Neuronal stem cell (in vitro differentiated cells): ENCODE results near the gene SAMD4A.

Experiments
- DNase-seq: peaks from one replicate; pipeline ENCODE4 v3.0.0-alpha.2; 2013; ENCODE audit warnings: low spot score
- H2AFZ ChIP-seq: one replicate; pipeline ENCODE4 v1.6.1; 2013; ENCODE audit warnings: mild to moderate bottlenecking, low read length, inconsistent platforms
- H2AK5ac ChIP-seq: 2 replicates; pipeline ENCODE4 v1.6.1; 2013; ENCODE audit warnings: low read depth, mild to moderate bottlenecking, inconsistent platforms, low read length, moderate library complexity, mixed read lengths
- H2BK120ac ChIP-seq: 2 replicates; pipeline ENCODE4 v1.6.1; 2013; ENCODE audit warnings: low read depth, mild to moderate bottlenecking, inconsistent platforms, low read length, moderate library complexity, mixed read lengths
- H2BK12ac ChIP-seq: one replicate; pipeline ENCODE4 v1.6.1; 2013; ENCODE audit warnings: low read length, inconsistent platforms
- H2BK15ac ChIP-seq: 2 replicates; pipeline ENCODE4 v1.6.1; 2013; ENCODE audit warnings: mild to moderate bottlenecking, low read length, inconsistent platforms, mixed read lengths
- H2BK5ac ChIP-seq: one replicate; pipeline ENCODE4 v1.6.1; 2013; ENCODE audit warnings: inconsistent platforms, mild to moderate bottlenecking, low read length, moderate library complexity
- H3K14ac ChIP-seq: one replicate; pipeline ENCODE4 v1.6.1; 2013; ENCODE audit warnings: low read length, inconsistent platforms
- H3K18ac ChIP-seq: 2 replicates; pipeline ENCODE4 v1.6.1; 2013; ENCODE audit warnings: low read length, inconsistent platforms
- H3K23ac ChIP-seq: 2 replicates; pipeline ENCODE4 v1.6.1; 2013; ENCODE audit warnings: low read depth, mild to moderate bottlenecking, mixed read lengths, low read length, inconsistent platforms; ENCODE audit not compliant: poor library complexity
- H3K27ac ChIP-seq: replicated peaks from 3 replicates; pipeline ENCODE4 v1.5.1; 2013; ENCODE audit warnings: low read length, inconsistent platforms
- H3K27me3 ChIP-seq, 3 experiments: 2 replicates each; pipeline ENCODE4 v1.6.1; 2013; ENCODE audit warnings: low read length in 3 of 3, mild to moderate bottlenecking in 2 of 3, inconsistent platforms in 1 of 3, low read depth in 1 of 3, mixed read lengths in 1 of 3, moderate library complexity in 1 of 3; ENCODE audit not compliant: control insufficient read depth in 3 of 3, insufficient read depth in 3 of 3
- H3K36me3 ChIP-seq, 2 donors: replicated peaks in 1 of 2; 2 replicates each; pipeline ENCODE4 v1.6.1; 2013; ENCODE audit warnings: low read length in 2 of 2; ENCODE audit not compliant: control insufficient read depth in 2 of 2, insufficient read depth in 2 of 2
- H3K4ac ChIP-seq: 2 replicates; pipeline ENCODE4 v1.6.1; 2013; ENCODE audit warnings: inconsistent platforms, mild to moderate bottlenecking, low read length, moderate library complexity
- H3K4me1 ChIP-seq, 2 donors: 1 replicate in 1 of 2; 2 replicates in 1 of 2; pipeline ENCODE4 v1.6.1; 2013; ENCODE audit warnings: low read length in 2 of 2, low read depth in 1 of 2; ENCODE audit not compliant: control insufficient read depth in 2 of 2, insufficient read depth in 1 of 2
- H3K4me2 ChIP-seq: one replicate; pipeline ENCODE4 v1.6.1; 2013; ENCODE audit warnings: mild to moderate bottlenecking, low read length, inconsistent platforms; ENCODE audit not compliant: insufficient read depth, poor library complexity, severe bottlenecking
- H3K4me3 ChIP-seq, 2 donors: 2 replicates each; pipeline ENCODE4 v1.5.1; 2013; ENCODE audit warnings: low read length in 2 of 2, mild to moderate bottlenecking in 2 of 2, inconsistent platforms in 1 of 2, moderate library complexity in 1 of 2
- H3K79me1 ChIP-seq: one replicate; pipeline ENCODE4 v1.6.1; 2013; ENCODE audit warnings: low read depth, mild to moderate bottlenecking, inconsistent platforms, low read length, moderate library complexity
- H3K9ac ChIP-seq: one replicate; pipeline ENCODE4 v1.6.1; 2013; ENCODE audit warnings: mild to moderate bottlenecking, low read depth, low read length, inconsistent platforms; ENCODE audit not compliant: poor library complexity
- H3K9me3 ChIP-seq, 2 donors: replicated peaks in 1 of 2; 2 replicates each; pipeline versions ENCODE3 to v1.6.1; 2013; ENCODE audit warnings: low read length in 2 of 2, mild to moderate bottlenecking in 2 of 2, inconsistent platforms in 1 of 2, low read depth in 1 of 2, mixed read lengths in 1 of 2, moderate library complexity in 1 of 2; ENCODE audit not compliant: control insufficient read depth in 2 of 2, insufficient read depth in 1 of 2
- H4K8ac ChIP-seq: one replicate; pipeline ENCODE4 v1.6.1; 2013; ENCODE audit warnings: low read depth, mild to moderate bottlenecking, inconsistent platforms, low read length, moderate library complexity
- H4K91ac ChIP-seq: one replicate; pipeline ENCODE4 v1.6.1; 2013; ENCODE audit warnings: low read length, low read depth, mild to moderate bottlenecking, inconsistent platforms; ENCODE audit not compliant: poor library complexity
- WGBS, 2 donors: extraction: QIAGEN DNeasy Blood & Tissue Kit; methylation state at CpG; one replicate each; pipeline ENCODE4 v1.1.7; 2013; ENCODE audit warnings: missing lambda C conversion rate in 2 of 2, mixed read lengths in 1 of 2; ENCODE audit not compliant: insufficient read length in 2 of 2, insufficient replicate concordance in 1 of 2; ENCODE audit errors: extremely low coverage in 2 of 2; 5-methylcytosine and 5-hydroxymethylcytosine counted together

The SAMD4A gene

GRCh38 chr14:54662491-54663133 lies 95.7 kb downstream of the SAMD4A start:
- H3K9ac ChIP-seq, result no peak overlapping the region
- peak overlapping the region; percentile 51 for H3K27ac ChIP-seq
- no peak overlapping the region for H3K23ac ChIP-seq
- no peak overlapping the region for H2BK5ac ChIP-seq
- H3K9me3 ChIP-seq, result no peaks in the 10 kb centered on the region
- H3K4ac ChIP-seq, result no peak overlapping the region
- no peak overlapping the region for H2AFZ ChIP-seq
- no peaks in the 10 kb centered on the region for H3K36me3 ChIP-seq
- H2BK120ac ChIP-seq, result no peak overlapping the region
- no peak overlapping the region for H3K18ac ChIP-seq
- H2BK15ac ChIP-seq, result no peak overlapping the region
- peak; percentile 64 for DNase-seq
- H3K4me2 ChIP-seq, result no peak overlapping the region
- no CpG with 5 or more reads among the region's 7 CpGs for WGBS, 2 donors
- no peaks in the 10 kb centered on the region for H3K27me3 ChIP-seq
- no peak overlapping the region for H4K8ac ChIP-seq
- H2AK5ac ChIP-seq, result no peak overlapping the region
- H3K79me1 ChIP-seq, result peaks cover 3% of the 10 kb centered on the region
- H4K91ac ChIP-seq, result no peak overlapping the region
- no peak overlapping the region for H3K14ac ChIP-seq
- H2BK12ac ChIP-seq, result no peak overlapping the region
- peaks cover 7 to 12% of the 10 kb centered on the region in 2 donors for H3K4me1 ChIP-seq
- H3K4me3 ChIP-seq, result no peak overlapping the region

GRCh38 chr14:54664961-54665360 lies 98.0 kb downstream of the SAMD4A start:
- Histone ChIP-seq H3K4ac (no peak overlapping the region), H3K14ac (no peak overlapping the region), H3K9me3 (no peaks in the 10 kb centered on the region), H3K23ac (no peak overlapping the region), H3K4me2 (no peak overlapping the region), H3K9ac (no peak overlapping the region), H3K27ac (no peak overlapping the region), H2BK12ac (no peak overlapping the region), H4K8ac (no peak overlapping the region), H2AK5ac (no peak overlapping the region), H3K4me3 (no peak overlapping the region), H3K27me3 (no peaks in the 10 kb centered on the region), H2BK5ac (no peak overlapping the region), H3K18ac (no peak overlapping the region), H2BK120ac (no peak overlapping the region), H3K36me3 (peaks cover 0 to 5% of the 10 kb centered on the region in 2 donors), H2BK15ac (no peak overlapping the region), H3K4me1 (peaks cover 12 to 14% of the 10 kb centered on the region in 2 donors), H2AFZ (no peak overlapping the region), H4K91ac (no peak overlapping the region), H3K79me1 (no peaks in the 10 kb centered on the region)
- WGBS, 2 donors, result no CpG with 5 or more reads among the region's 2 CpGs
- DNase-seq, result no peak

- no peak overlapping the region for H2BK120ac ChIP-seq
- no peak overlapping the region for H2BK5ac ChIP-seq
- no peaks in the 10 kb centered on the region for H3K79me1 ChIP-seq
- no peak overlapping the region for H2AK5ac ChIP-seq
- H4K8ac ChIP-seq, result no peak overlapping the region
- H2AFZ ChIP-seq, result no peak overlapping the region
- H3K27me3 ChIP-seq, result no peaks in the 10 kb centered on the region
- no peak overlapping the region for H3K4me2 ChIP-seq
- no peak overlapping the region for H3K27ac ChIP-seq
- DNase-seq, result no peak
- H3K4ac ChIP-seq, result no peak overlapping the region
- H4K91ac ChIP-seq, result no peak overlapping the region
- H2BK15ac ChIP-seq, result no peak overlapping the region
- no peak overlapping the region for H3K23ac ChIP-seq
- H2BK12ac ChIP-seq, result no peak overlapping the region
- no peak overlapping the region for H3K9ac ChIP-seq
- no peak overlapping the region for H3K18ac ChIP-seq
- no peak overlapping the region for H3K4me3 ChIP-seq
- no CpG with 5 or more reads among the region's 1 CpG for WGBS, 2 donors
- no peaks in the 10 kb centered on the region for H3K9me3 ChIP-seq
- H3K4me1 ChIP-seq, result peaks cover 16 to 19% of the 10 kb centered on the region in 2 donors
- H3K36me3 ChIP-seq, result peaks cover 0 to 5% of the 10 kb centered on the region in 2 donors
- no peak overlapping the region for H3K14ac ChIP-seq
These were observed 99.0 kb downstream of the SAMD4A start for GRCh38 chr14:54665946-54666345.

GRCh38 chr14:54667026-54667744 lies 100.3 kb downstream of the SAMD4A start:
- H4K8ac ChIP-seq, result no peak overlapping the region
- no peak overlapping the region for H3K14ac ChIP-seq
- no peak for DNase-seq
- no peak overlapping the region for H3K4me2 ChIP-seq
- H3K27me3 ChIP-seq, result no peaks in the 10 kb centered on the region
- no peak overlapping the region for H3K18ac ChIP-seq
- H2BK12ac ChIP-seq, result no peak overlapping the region
- H2BK5ac ChIP-seq, result no peak overlapping the region
- no peak overlapping the region for H2AK5ac ChIP-seq
- no peak overlapping the region for H4K91ac ChIP-seq
- no peak overlapping the region for H3K9ac ChIP-seq
- no peaks in the 10 kb centered on the region for H3K79me1 ChIP-seq
- WGBS, 2 donors, result no CpG with 5 or more reads among the region's 4 CpGs
- no peak overlapping the region for H2BK15ac ChIP-seq
- no peak overlapping the region for H3K4me3 ChIP-seq
- no peak overlapping the region for H3K4ac ChIP-seq
- H3K9me3 ChIP-seq, result no peaks in the 10 kb centered on the region
- no peak overlapping the region for H3K27ac ChIP-seq
- no peak overlapping the region for H2BK120ac ChIP-seq
- H3K23ac ChIP-seq, result no peak overlapping the region
- peaks cover 16 to 20% of the 10 kb centered on the region in 2 donors for H3K4me1 ChIP-seq
- peaks cover 0 to 5% of the 10 kb centered on the region in 2 donors for H3K36me3 ChIP-seq
- no peak overlapping the region for H2AFZ ChIP-seq
